HG02588 (cell line): ENCODE measurements around the gene PGR.

Source experiments
- ATAC-seq: cut with Tn5 transposase; IDR thresholded peaks from one replicate; pipeline ENCODE4 v1.9.1; 2021; ENCODE audit warnings: mild to moderate bottlenecking, moderate library complexity; ENCODE audit not compliant: unreplicated experiment

PGR gene

DNA sequence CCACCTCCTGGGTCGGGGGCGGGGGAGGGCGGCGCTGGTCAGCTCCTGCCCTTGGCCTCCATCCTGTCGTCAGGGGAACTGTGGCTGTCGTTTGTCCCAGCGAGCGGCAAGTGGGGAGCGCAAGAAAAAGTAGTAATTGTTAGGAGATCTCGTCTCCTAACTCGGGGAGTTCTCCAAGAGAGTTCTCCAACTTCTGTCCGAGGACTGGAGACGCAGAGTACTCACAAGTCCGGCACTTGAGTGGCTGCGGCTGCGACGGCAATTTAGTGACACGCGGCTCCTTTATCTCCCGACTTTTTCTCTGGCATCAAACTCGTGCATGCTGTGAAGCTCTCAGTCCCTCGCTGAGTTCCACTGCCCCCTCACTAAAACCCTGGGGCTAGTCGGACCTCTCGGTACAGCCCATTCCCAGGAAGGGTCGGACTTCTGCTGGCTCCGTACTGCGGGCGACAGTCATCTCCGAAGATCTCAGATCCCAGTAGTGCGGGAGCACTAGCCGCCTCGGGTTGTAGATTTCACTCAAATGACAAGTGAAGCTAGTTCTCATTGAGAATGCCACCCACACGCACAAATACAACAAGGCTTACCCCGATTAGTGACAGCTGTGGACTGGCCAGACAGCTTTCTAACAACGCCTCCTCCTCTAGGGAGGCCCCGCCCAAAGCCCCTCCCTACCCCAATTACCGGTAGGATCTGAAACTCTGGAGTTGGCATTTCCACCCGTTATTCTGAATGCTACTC, at the start of gene PGR:
TSS of gene PGR (minus strand) at position 611 of the 741 bp plus-strand sequence. CDS start 743 bp downstream, outside the sequence.
- no peak for ATAC-seq

GRCh38 chr11:101176381-101176780, 46.8 kb upstream of the PGR start:
- no peak for ATAC-seq

DNA sequence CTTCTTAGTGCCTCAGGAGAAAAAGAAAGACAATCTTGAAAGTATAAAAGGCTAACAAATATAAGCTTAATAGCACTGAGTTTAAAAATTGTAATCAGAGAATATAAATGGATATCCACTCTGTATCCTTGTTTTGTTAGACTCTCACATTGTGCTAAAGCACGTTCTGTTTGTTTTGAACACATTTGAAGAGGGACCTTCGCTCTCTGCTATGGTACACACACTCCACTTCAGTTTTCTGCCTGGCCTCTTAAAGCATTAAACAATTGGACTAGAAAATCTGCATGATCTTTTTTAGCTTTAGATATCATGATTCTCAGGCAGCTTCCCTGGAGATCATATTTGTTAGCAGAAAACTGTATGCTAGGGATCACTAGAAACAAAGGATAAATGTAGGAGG, 40.3 kb upstream of the PGR start:
- no peak for ATAC-seq

DNA sequence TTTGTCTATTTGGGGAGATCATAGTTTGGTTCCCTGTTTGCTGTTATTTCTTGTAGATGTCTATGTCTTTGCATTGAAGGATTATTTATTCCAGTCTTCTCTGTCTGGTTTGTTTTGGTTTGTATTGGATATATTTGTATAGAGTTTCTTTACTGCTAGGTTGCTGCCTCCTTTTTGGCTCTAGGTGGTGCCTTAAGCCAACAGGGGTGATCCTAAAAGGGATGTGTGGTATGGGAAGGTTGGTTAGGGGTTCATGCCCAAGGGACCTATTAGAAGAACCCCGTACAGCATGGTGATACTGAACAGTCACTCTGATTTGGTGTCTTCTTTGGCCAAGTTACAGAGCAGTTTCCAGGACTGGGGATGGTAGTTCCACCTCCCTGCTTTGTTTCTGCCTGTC, 36.4 kb upstream of the PGR start:
- no peak for ATAC-seq

- ATAC-seq: no peak
Observed at GRCh38 chr11:101158119-101158518, 28.5 kb upstream of the PGR start.

DNA sequence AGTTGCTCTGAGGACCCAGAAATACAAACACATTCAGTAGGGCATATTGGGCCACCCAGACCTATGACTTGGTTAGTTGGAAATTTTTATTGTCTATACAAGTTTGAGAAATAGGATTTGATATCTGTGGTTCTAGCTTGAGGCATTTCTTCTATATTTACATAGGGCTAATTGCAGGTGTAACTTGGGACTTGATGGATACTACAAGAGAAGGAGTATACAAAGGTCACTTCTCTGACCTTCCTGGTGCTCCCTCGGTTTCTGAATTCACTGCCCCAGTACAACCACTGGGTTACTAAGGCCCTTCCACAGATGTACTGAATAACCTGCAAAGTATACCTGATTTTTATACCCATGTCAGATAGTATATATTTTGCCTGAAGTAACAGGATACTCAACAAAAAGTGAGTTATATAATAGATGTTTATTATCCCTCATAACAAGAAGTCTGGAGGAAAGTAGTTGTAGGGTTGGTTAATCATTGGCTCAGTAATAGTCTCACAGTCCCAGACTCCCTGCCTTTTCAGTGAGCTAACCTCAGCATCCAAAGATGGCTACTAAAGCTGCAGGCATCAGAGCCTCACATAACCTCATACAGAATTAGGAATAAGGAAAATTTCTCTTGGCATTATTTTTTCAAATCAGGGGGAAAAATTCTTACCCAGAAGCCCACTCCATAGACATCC, 8.8 kb upstream of the PGR start:
- no peak for ATAC-seq

DNA sequence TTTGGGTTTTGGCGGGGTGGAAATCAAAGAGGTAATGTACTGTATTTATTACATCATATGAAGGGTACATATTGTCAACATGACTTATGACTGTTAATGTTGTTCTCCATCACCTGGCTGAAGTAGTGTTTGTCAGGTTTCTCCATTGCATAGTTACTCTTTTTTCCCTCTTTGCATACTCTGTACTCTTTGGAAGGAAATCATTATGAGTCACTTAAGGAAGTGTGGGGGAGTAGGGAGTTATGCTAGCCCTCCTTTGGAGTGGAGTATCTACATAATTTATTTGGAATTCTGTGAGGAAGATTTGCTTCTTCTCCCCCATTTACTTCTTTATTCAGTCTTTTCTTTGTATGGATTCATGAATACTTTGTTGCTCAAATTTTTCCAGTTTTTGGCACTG, 3.6 kb upstream of the PGR start:
- ATAC-seq: no peak

DNA sequence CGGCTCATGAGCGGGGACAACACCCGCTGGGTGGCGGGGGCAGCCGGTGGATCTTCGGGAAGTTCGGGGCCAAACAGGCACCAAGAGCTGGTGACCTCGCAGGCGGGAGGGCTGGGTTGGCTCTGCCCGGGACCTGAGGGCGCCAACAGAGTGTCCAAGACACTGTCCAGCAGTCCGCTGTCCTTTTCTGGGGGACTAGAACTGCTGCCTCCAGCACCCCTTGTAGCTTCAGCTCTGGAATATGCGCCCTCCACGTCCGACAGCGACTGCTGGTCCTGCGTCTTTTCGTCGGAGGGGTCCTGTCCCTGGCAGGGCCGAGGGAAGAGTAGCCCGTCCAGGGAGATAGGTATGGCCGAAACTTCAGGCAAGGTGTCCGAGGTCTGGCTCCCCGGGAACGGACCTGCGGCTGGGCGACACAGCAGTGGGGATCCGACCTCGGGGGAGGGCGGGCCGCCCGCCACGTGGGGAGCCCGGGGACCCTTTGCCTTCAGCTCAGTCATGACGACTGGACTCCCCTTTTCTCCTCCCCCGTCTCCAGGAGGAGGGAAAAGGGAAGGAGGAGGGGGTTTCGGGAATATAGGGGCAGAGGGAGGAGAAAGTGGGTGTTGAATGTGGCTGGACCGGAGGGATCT, 926 bp downstream of the PGR start:
- no peak for ATAC-seq

- ATAC-seq: no peak
Observed at GRCh38 chr11:101127699-101128570, 1.7 kb downstream of the PGR start.

- ATAC-seq: no peak
Observed at GRCh38 chr11:101127197-101127698, 2.4 kb downstream of the PGR start.

GRCh38 chr11:101126551-101127196, 2.9 kb downstream of the PGR start:
- no peak for ATAC-seq

DNA sequence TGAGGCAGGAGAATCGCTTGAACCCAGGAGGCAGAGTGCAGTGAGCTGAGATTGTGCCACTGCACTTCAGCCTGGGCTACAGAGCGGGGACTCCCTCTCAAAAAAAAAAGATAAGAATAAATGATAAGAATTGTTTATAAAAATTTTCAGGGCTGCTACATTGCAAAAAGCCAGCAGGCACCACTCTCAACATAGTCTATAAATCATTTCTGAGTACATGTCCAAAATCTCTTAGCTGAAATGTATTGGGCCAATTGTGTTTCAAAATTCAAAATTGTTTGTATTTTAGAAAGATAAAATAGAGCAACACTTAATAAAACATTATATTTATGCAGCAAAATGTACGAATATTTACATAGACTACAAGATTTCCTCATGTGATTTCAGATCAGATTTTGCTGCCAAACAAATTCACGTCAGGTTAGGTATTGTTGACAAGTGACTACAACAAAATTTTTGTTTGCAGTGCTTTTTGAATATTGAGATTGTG, 13.9 kb downstream of the PGR start:
- no peak for ATAC-seq

GRCh38 chr11:101113540-101113939, 16.1 kb downstream of the PGR start:
- ATAC-seq: no peak

DNA sequence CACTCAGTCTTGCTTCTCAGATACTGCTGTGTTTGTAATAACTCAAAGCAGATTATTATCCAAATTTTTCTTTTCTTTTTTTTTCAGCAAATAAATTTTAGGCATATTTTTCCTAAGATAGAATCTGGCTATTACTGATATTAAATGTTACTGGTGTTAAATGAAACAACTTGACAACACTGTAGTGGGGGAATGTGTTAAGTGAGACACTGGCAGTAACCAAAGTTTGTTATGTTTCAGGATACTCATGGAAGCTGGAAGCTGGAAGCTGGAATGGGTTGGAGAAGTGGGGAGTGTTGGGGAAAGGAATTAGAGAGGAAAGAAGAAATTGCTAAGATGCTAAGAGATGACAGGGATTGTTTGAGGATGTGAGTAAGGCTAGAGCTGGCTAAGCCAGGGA, 24.9 kb downstream of the PGR start:
- no peak for ATAC-seq

DNA sequence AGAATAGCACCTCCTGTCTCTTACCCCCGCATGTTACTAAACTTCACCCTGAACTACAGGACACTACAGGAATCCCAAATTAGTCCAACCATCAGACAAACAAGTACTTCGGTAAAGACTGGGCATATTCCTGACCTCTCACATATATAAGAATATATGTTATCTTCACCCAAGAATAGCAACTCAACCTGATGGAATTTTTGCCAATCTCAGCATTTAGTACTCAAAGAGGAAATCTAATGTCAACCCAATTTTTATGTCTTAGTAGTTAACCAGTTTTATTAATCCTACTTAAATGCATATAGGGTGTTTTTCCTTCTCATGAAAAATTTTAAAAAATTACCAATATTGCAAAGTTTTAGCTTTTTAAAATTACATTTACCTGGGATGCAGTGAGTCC, 26.2 kb downstream of the PGR start:
- ATAC-seq: no peak

- ATAC-seq: no peak
Observed at GRCh38 chr11:101100601-101101000, 29.0 kb downstream of the PGR start.

DNA sequence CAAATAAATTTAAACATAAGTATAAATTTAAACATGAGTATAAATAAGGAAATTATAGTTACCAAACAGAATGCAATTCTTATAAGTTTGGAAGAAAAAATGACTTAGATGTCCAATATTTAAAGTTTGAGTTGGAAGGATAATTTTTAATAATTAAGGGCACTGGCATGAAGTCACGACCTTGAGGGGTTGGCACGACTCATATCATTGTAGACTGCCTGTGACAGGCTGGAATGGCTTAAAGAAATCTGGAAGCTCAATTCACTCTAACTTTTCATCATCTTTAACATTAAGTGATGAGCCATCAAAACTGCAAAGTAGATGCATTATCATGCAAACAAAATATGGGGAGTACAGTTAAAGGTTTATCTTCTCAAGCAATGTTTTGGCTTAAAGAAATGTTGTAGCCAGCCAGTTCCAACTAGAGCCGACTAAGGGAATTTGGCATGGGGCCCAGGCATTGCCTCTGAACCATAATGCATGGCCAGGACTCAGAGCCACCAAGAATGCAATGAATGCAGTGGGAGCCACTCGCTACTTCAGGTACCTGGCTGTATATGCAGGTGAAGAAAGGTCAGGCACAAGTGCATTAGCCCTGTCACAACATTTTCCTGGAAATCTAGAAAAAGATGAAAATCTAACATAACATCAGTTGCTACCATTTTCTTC, 33.4 kb downstream of the PGR start:
- no peak for ATAC-seq

GRCh38 chr11:101091781-101092180, 37.8 kb downstream of the PGR start:
- ATAC-seq: no peak

GRCh38 chr11:101090679-101091270, 38.8 kb downstream of the PGR start:
- ATAC-seq: no peak
